ENCODE measurements around the gene CENPE. TPM values are rescaled to one million over a fixed set of nuclear protein-coding genes. Genes with fewer than 3 reads are reported as not detected.

The CENPE gene
- polyA plus RNA-seq, 1 donor, result 5.9 TPM

GRCh38 chr4:103079621-103080020 lies 118.5 kb downstream of the CENPE start:
- no CpG with 5 or more reads among the region's 1 CpG for WGBS (ENCODE audit: insufficient coverage, low lambda C conversion rate)
- Histone ChIP-seq H3K27ac (ENCODE audit: low read length) (no peak overlapping the region), H3K4me3 (ENCODE audit: low read length) (no peak overlapping the region), H3K4me1 (ENCODE audit: control insufficient read depth, insufficient read depth, low read length) (peaks cover 2% of the 10 kb centered on the region), H3K36me3 (ENCODE audit: control insufficient read depth, insufficient read depth, low read length) (peaks cover 24% of the 10 kb centered on the region), H3K9me3 (ENCODE audit: control insufficient read depth, low read depth, low read length) (no peaks in the 10 kb centered on the region), H3K27me3 (ENCODE audit: control insufficient read depth, insufficient read depth, low read length) (no peaks in the 10 kb centered on the region)
- DNase-seq, result no peak

GRCh38 chr4:103076747-103077347 lies 121.3 kb downstream of the CENPE start, which contains the start of gene SLC9B2:
TSS of gene SLC9B2 (minus strand) at chr4:103076761. CDS start at chr4:103067550, 9,211 bp downstream.
- WGBS (ENCODE audit: insufficient coverage, low lambda C conversion rate), result 93% methylated on average over 5 of the region's 21 CpGs
- H3K27me3 ChIP-seq (ENCODE audit: control insufficient read depth, insufficient read depth, low read length), result no peaks in the 10 kb centered on the region
- H3K4me1 ChIP-seq (ENCODE audit: control insufficient read depth, insufficient read depth, low read length), result peaks cover 2% of the 10 kb centered on the region
- H3K27ac ChIP-seq (ENCODE audit: low read length), result peak within 1 kb of the TSS; percentile 66
- H3K9me3 ChIP-seq (ENCODE audit: control insufficient read depth, low read depth, low read length), result no peaks in the 10 kb centered on the region
- H3K36me3 ChIP-seq (ENCODE audit: control insufficient read depth, insufficient read depth, low read length), result peaks cover 13% of the 10 kb centered on the region
- no peak for DNase-seq
- peak within 1 kb of the TSS; percentile 57 for H3K4me3 ChIP-seq (ENCODE audit: low read length)

- peak overlapping the region; percentile 57 for H3K4me3 ChIP-seq (ENCODE audit: low read length)
- H3K27ac ChIP-seq (ENCODE audit: low read length), result peak overlapping the region; percentile 66
- no peaks in the 10 kb centered on the region for H3K27me3 ChIP-seq (ENCODE audit: control insufficient read depth, insufficient read depth, low read length)
- no peaks in the 10 kb centered on the region for H3K9me3 ChIP-seq (ENCODE audit: control insufficient read depth, low read depth, low read length)
- no CpG with 5 or more reads among the region's 82 CpGs for WGBS (ENCODE audit: insufficient coverage, low lambda C conversion rate)
- peak; percentile 37 to 78 for DNase-seq
- peaks cover 9% of the 10 kb centered on the region for H3K36me3 ChIP-seq (ENCODE audit: control insufficient read depth, insufficient read depth, low read length)
- peaks cover 2% of the 10 kb centered on the region for H3K4me1 ChIP-seq (ENCODE audit: control insufficient read depth, insufficient read depth, low read length)
Observed at GRCh38 chr4:103075894-103076746, 122.0 kb downstream of the CENPE start.

DNA sequence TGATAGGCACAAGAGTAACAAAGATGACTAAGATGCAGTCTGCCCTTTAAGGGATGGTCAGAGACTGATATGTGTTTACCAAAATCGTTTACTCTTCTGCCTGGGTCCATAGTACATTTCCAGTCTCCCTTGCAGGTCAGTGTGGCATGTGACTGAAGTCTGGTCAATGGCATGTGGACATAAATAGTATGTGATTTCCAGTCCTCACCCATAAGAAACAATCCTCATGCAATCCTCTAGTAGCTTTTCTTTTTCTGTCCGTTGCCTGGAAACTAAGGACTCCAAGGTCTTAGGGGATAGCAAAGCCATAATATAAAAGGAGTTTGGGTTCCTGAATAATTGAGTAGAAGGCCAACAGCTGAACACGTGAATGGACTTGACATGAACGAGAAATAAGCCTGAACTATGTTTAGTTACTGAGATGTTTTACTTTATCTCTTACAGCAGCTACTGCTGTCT lies 122.7 kb downstream of the CENPE start:
- H3K4me1 ChIP-seq (ENCODE audit: control insufficient read depth, insufficient read depth, low read length), result peaks cover 2% of the 10 kb centered on the region
- H3K9me3 ChIP-seq (ENCODE audit: control insufficient read depth, low read depth, low read length), result no peaks in the 10 kb centered on the region
- no peaks in the 10 kb centered on the region for H3K27me3 ChIP-seq (ENCODE audit: control insufficient read depth, insufficient read depth, low read length)
- DNase-seq, result peak; percentile 32 to 59
- peak overlapping the region; percentile 57 for H3K4me3 ChIP-seq (ENCODE audit: low read length)
- H3K27ac ChIP-seq (ENCODE audit: low read length), result peak overlapping the region; percentile 66
- no CpG with 5 or more reads among the region's 4 CpGs for WGBS (ENCODE audit: insufficient coverage, low lambda C conversion rate)
- H3K36me3 ChIP-seq (ENCODE audit: control insufficient read depth, insufficient read depth, low read length), result peaks cover 5% of the 10 kb centered on the region

DNA sequence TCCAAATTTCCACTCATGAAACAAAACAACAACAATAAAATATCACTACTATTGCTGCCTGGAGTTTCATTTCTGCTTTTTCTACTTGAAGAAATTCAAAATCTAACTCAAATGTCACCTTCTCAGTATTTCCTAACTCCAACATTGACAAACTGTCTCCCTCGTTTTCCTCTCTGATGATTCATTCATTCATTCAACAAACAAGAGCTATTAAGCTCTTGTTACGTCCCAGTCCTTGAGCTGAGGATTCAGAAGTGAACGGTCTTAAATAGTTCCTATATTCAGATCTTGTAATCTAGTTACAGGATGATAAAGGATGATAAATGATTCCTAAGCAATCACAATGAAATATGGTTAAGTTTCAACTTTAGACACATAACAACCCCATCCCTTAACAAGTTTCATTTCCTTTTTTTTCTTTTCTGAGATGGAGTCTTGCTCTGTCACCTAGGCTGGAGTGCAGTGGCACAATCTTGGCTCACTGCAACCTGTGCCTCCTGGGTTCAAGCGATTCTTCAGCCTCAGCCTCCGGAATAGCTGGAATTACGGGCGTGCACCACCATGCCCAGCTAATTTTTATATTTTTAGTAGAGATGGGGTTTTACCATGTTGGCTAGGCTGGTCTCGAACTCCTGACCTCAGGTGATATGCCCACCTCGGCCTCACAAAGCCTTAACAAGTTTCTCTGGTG lies 123.3 kb downstream of the CENPE start:
- no peaks in the 10 kb centered on the region for H3K27me3 ChIP-seq (ENCODE audit: control insufficient read depth, insufficient read depth, low read length)
- peaks cover 4% of the 10 kb centered on the region for H3K36me3 ChIP-seq (ENCODE audit: control insufficient read depth, insufficient read depth, low read length)
- no peak for DNase-seq
- no peaks in the 10 kb centered on the region for H3K9me3 ChIP-seq (ENCODE audit: control insufficient read depth, low read depth, low read length)
- peaks cover 2% of the 10 kb centered on the region for H3K4me1 ChIP-seq (ENCODE audit: control insufficient read depth, insufficient read depth, low read length)
- WGBS (ENCODE audit: insufficient coverage, low lambda C conversion rate), result 80% methylated on average over 1 of the region's 9 CpGs
- H3K27ac ChIP-seq (ENCODE audit: low read length), result no peak overlapping the region
- no peak overlapping the region for H3K4me3 ChIP-seq (ENCODE audit: low read length)

DNA sequence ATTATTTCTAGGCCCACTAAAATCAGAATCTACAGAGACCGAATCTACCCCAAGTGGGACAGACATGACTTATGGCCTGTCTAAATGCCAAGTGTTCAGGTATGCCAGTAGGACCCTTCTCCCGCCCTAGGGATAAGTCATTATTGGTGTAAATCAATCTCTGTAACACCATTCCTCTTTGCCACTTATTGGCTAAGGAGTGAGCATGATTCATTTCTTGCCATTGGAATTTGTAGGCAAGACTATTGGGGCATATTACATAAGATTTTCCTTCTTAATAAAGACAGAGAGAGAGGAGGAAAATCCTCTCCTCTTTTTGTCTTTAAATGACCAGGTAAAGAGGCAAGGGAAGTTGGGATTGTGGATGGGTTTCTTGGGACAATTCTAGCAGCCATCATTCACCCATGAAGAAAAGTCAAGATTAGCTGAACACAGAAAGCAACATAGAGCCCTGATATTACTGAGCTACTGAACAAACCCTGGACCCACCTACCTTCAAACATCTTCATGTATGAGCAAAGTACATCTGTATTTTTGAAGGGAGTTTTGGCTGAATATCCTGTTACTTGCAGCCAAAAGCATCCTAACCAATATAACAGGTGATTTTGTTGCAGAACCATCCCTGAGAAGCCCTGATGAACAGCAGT lies 124.2 kb downstream of the CENPE start:
- 100% methylated on average over 1 of the region's 2 CpGs for WGBS (ENCODE audit: insufficient coverage, low lambda C conversion rate)
- no peak for DNase-seq
- Histone ChIP-seq H3K4me3 (ENCODE audit: low read length) (no peak overlapping the region), H3K27me3 (ENCODE audit: control insufficient read depth, insufficient read depth, low read length) (no peaks in the 10 kb centered on the region), H3K27ac (ENCODE audit: low read length) (no peak overlapping the region), H3K36me3 (ENCODE audit: control insufficient read depth, insufficient read depth, low read length) (no peaks in the 10 kb centered on the region), H3K9me3 (ENCODE audit: control insufficient read depth, low read depth, low read length) (no peaks in the 10 kb centered on the region), H3K4me1 (ENCODE audit: control insufficient read depth, insufficient read depth, low read length) (peaks cover 2% of the 10 kb centered on the region)

GRCh38 chr4:103067841-103068547 lies 130.1 kb downstream of the CENPE start:
- Histone ChIP-seq H3K4me3 (ENCODE audit: low read length) (no peak overlapping the region), H3K4me1 (ENCODE audit: control insufficient read depth, insufficient read depth, low read length) (no peaks in the 10 kb centered on the region), H3K27me3 (ENCODE audit: control insufficient read depth, insufficient read depth, low read length) (no peaks in the 10 kb centered on the region), H3K27ac (ENCODE audit: low read length) (no peak overlapping the region), H3K36me3 (ENCODE audit: control insufficient read depth, insufficient read depth, low read length) (no peaks in the 10 kb centered on the region), H3K9me3 (ENCODE audit: control insufficient read depth, low read depth, low read length) (no peaks in the 10 kb centered on the region)
- no peak for DNase-seq
- no CpG with 5 or more reads among the region's 2 CpGs for WGBS (ENCODE audit: insufficient coverage, low lambda C conversion rate)

GRCh38 chr4:103060453-103061148 lies 137.5 kb downstream of the CENPE start:
- Histone ChIP-seq H3K27me3 (ENCODE audit: control insufficient read depth, insufficient read depth, low read length) (no peaks in the 10 kb centered on the region), H3K9me3 (ENCODE audit: control insufficient read depth, low read depth, low read length) (no peaks in the 10 kb centered on the region), H3K4me1 (ENCODE audit: control insufficient read depth, insufficient read depth, low read length) (no peaks in the 10 kb centered on the region), H3K36me3 (ENCODE audit: control insufficient read depth, insufficient read depth, low read length) (no peaks in the 10 kb centered on the region), H3K27ac (ENCODE audit: low read length) (no peak overlapping the region), H3K4me3 (ENCODE audit: low read length) (no peak overlapping the region)
- no peak for DNase-seq
- WGBS (ENCODE audit: insufficient coverage, low lambda C conversion rate), result 100% methylated on average over 1 of the region's 2 CpGs
